H1 (cell line): ENCODE measurements around the gene WDR6. TPM values are rescaled to one million over a fixed set of nuclear protein-coding genes. Genes with fewer than 3 reads are reported as not detected.

Experiments used
- YY1 ChIP-seq: IDR thresholded peaks from 2 replicates; pipeline ENCODE4 v1.6.1; 2011; ENCODE audit warnings: low read depth, mild to moderate bottlenecking, low read length
- microRNA counts: library from miRNA; unstranded; fragments of <30 nt; microRNA quantifications from one replicate; lab custom pipeline; 2015
- microRNA-seq, 2 experiments: library from miRNA; unstranded; fragments of <30 nt; microRNA quantifications; one replicate each; pipeline versions ENCODE4 to v1.2.0, GENCODE V29; 2016 to 2020; ENCODE audit warnings: borderline microRNAs expressed in 2 of 2, borderline number of aligned reads in 2 of 2, borderline replicate concordance in 1 of 2
- polyA plus RNA-seq, 7 experiments: library from polyadenylated mRNA; depleted of rRNA in 3 of 7; stranded (reverse) in 5 of 7; unstranded in 2 of 7; fragments of >200 nt in 5 of 7; fragments of 200-250 nt in 2 of 7; gene quantifications; 1 replicate in 5 of 7; 2 replicates in 1 of 7; 4 replicates in 1 of 7; pipeline versions ENCODE4 v1.2.1 to v1.2.3, GENCODE V29; 2011 to 2013; ENCODE audit warnings: missing spikeins in 2 of 7, mixed read lengths in 2 of 7
- small RNA-seq: library from polyadenylated mRNA; stranded (forward); fragments of <200 nt; extraction: miRNeasy Mini kit (QIAGEN cat#:217004); gene quantifications from one replicate; pipeline ENCODE3, GENCODE V24; 2013; ENCODE audit not compliant: insufficient read depth
- total RNA-seq: library from RNA; stranded (reverse); fragmentation: NEBNext Ultra II Directional; extraction: Animal tissue kit (Norgen Biotek cat#: 25700); gene quantifications from 2 replicates; pipeline ENCODE4 v1.2.1, GENCODE V29; 2021

Gene WDR6
- total and polyA plus RNA-seq, 2 of the 8 experiments (the other 6 are each of a cell fraction or from before 2014, with no cell fraction given) = 180 to 257 TPM

DNA sequence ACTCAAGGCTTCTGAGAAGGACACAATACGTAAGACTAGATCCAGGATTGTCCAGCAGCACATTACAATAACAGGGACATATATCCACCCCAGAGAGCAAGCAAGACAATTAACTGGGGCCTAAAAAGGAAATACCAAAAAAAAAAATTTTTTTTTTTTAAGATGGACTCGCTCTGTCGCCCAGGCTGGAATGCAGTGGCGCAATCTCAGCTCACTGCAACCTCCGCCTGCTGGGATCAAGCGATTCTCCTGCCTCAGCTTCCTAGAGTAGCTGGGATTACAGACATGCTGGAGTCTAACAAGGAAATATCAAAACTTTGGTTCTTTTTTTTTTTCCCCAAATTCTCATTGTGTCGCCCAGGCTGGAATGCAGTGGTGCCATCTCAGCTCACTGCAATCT, 50.8 kb downstream of the WDR6 start (continued):
- TF ChIP-seq YY1 = no peak

MicroRNA genes within 50 kb of the gene (microRNA counts, 767-probe panel; counts per million panel counts)
- microRNA hsa-miR-191-5p (lab: Ali Mortazavi, UCI) (9,238 counts per million, percentile 98 among the panel's probes with 10 or more counts), microRNA hsa-miR-425-5p (lab: Ali Mortazavi, UCI) (879 counts per million, percentile 95 among the panel's probes with 10 or more counts)

Small RNA genes lying within 50 kb of the gene (microRNA-seq; reads per million reads assigned to microRNA genes)
- gene MIR191 = 1,815 to 2,087 reads per million in 2 experiments
- 869 to 2,079 reads per million in 2 experiments for gene MIR425

Small RNA genes lying within 50 kb of the gene (small RNA-seq; reads per million reads assigned to genes)
- gene MIR191 (67,504 reads per million, percentile 100 among the genes with 10 or more reads in this experiment), gene MIR425 (2,425 reads per million, percentile 100 among the genes with 10 or more reads in this experiment)

Other genes starting within 250 kb of the WDR6 start
- gene PRKAR2A, start 159.5 kb upstream of the WDR6 start, total RNA-seq = 42.4 and 46.3 TPM in 2 replicates
- 6.3 and 14.1 TPM in 2 replicates for gene PRKAR2A, start 159.5 kb upstream of the WDR6 start, polyA plus RNA-seq (2011; rRNA removed)
- gene SLC25A20, start 108.5 kb upstream of the WDR6 start, total RNA-seq = 3.8 and 5.1 TPM in 2 replicates
- 2.6 and 4.0 TPM in 2 replicates for gene SLC25A20, start 108.5 kb upstream of the WDR6 start, polyA plus RNA-seq (2011; rRNA removed)
- 121 and 136 TPM in 2 replicates for gene ARIH2, start 88.5 kb upstream of the WDR6 start, total RNA-seq
- 70.3 and 72.9 TPM in 2 replicates for gene ARIH2, start 88.5 kb upstream of the WDR6 start, polyA plus RNA-seq (2011; rRNA removed)
- gene P4HTM, start 17.1 kb upstream of the WDR6 start, total RNA-seq = 18.6 and 19.1 TPM in 2 replicates
- 25.4 and 31.1 TPM in 2 replicates for gene P4HTM, start 17.1 kb upstream of the WDR6 start, polyA plus RNA-seq (2011; rRNA removed)
- 30.4 and 31.6 TPM in 2 replicates for gene DALRD3, start 11.2 kb downstream of the WDR6 start, total RNA-seq
- 86.5 and 95.3 TPM in 2 replicates for gene DALRD3, start 11.2 kb downstream of the WDR6 start, polyA plus RNA-seq (2011; rRNA removed)
- 26.2 and 27.8 TPM in 2 replicates for gene NDUFAF3, start 14.7 kb downstream of the WDR6 start, total RNA-seq
- 45.5 and 52.1 TPM in 2 replicates for gene NDUFAF3, start 14.7 kb downstream of the WDR6 start, polyA plus RNA-seq (2011; rRNA removed)
- 409 and 419 TPM in 2 replicates for gene IMPDH2, start 22.0 kb downstream of the WDR6 start, total RNA-seq
- 363 and 374 TPM in 2 replicates for gene IMPDH2, start 22.0 kb downstream of the WDR6 start, polyA plus RNA-seq (2011; rRNA removed)
- gene QRICH1, start 86.7 kb downstream of the WDR6 start, total RNA-seq = 123 and 142 TPM in 2 replicates
- gene QRICH1, start 86.7 kb downstream of the WDR6 start, polyA plus RNA-seq (2011; rRNA removed) = 128 and 136 TPM in 2 replicates
- 346 and 353 TPM in 2 replicates for gene QARS1, start 97.4 kb downstream of the WDR6 start, total RNA-seq
- 581 and 887 TPM in 2 replicates for gene QARS1, start 97.4 kb downstream of the WDR6 start, polyA plus RNA-seq (2011; rRNA removed)
- 64.9 and 65.8 TPM in 2 replicates for gene USP19, start 113.4 kb downstream of the WDR6 start, total RNA-seq
- 46.4 and 59.2 TPM in 2 replicates for gene USP19, start 113.4 kb downstream of the WDR6 start, polyA plus RNA-seq (2011; rRNA removed)
- gene LAMB2, start 125.7 kb downstream of the WDR6 start, total RNA-seq = 107 and 112 TPM in 2 replicates
- gene LAMB2, start 125.7 kb downstream of the WDR6 start, polyA plus RNA-seq (2011; rRNA removed) = 153 and 224 TPM in 2 replicates
- 26.7 and 27.6 TPM in 2 replicates for gene CCDC71, start 158.9 kb downstream of the WDR6 start, total RNA-seq
- gene CCDC71, start 158.9 kb downstream of the WDR6 start, polyA plus RNA-seq (2011; rRNA removed) = 57.4 and 70.7 TPM in 2 replicates
- 15.8 and 18.1 TPM in 2 replicates for gene KLHDC8B, start 164.2 kb downstream of the WDR6 start, total RNA-seq
- 20.9 and 21.3 TPM in 2 replicates for gene KLHDC8B, start 164.2 kb downstream of the WDR6 start, polyA plus RNA-seq (2011; rRNA removed)